GM12801 (cell line): ENCODE data around the gene KRT12.

Source experiments
- TF ChIP-seq, protein P1 (sequence below): IDR thresholded peaks from one replicate; pipeline ENCODE4 v1.5.1; 2011; ENCODE audit warnings: control low read depth; ENCODE audit not compliant: insufficient read length; ENCODE audit errors: extremely low read depth

The KRT12 gene

DNA sequence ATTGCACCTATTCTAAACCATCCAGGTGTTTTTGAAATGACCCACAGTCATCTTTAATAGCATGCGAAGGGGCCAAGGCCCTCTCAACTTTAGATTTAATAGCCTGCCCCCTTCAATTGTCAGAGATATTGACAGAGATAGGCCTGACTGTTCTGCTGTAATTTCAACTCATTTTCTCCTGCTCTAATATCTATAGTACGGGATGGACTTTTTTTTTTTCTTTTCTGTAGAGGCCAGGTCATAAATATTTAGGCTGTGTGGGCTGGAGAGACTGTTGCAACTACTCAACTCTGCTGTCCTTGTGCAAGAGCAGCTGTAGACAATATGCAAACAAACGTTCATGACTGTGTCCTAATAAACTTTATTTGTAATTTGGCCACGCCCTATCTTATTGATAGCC is 42.7 kb upstream of the KRT12 start:
- TF ChIP-seq, protein P1, sequence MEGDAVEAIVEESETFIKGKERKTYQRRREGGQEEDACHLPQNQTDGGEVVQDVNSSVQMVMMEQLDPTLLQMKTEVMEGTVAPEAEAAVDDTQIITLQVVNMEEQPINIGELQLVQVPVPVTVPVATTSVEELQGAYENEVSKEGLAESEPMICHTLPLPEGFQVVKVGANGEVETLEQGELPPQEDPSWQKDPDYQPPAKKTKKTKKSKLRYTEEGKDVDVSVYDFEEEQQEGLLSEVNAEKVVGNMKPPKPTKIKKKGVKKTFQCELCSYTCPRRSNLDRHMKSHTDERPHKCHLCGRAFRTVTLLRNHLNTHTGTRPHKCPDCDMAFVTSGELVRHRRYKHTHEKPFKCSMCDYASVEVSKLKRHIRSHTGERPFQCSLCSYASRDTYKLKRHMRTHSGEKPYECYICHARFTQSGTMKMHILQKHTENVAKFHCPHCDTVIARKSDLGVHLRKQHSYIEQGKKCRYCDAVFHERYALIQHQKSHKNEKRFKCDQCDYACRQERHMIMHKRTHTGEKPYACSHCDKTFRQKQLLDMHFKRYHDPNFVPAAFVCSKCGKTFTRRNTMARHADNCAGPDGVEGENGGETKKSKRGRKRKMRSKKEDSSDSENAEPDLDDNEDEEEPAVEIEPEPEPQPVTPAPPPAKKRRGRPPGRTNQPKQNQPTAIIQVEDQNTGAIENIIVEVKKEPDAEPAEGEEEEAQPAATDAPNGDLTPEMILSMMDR = no peak

DNA sequence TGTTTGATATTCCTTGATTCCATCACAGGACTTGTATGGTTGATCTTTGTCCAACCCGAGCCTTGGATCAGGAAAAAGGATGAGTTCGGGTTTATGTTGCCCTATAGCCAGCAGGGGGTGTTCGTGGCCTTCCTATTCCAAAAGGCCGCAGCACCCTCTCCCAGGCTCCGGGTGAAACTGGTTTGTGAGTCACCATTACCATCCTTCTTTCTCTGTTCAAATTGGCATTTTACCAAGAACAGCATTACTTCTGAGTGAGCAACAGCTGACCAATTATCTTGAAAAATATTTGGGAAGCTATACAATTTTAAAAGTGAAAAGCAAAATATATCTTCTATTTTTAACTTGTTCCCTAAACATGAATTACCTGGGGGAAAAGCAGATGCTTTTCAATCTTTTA is 42.3 kb upstream of the KRT12 start:
- TF ChIP-seq, protein P1 = no peak

DNA sequence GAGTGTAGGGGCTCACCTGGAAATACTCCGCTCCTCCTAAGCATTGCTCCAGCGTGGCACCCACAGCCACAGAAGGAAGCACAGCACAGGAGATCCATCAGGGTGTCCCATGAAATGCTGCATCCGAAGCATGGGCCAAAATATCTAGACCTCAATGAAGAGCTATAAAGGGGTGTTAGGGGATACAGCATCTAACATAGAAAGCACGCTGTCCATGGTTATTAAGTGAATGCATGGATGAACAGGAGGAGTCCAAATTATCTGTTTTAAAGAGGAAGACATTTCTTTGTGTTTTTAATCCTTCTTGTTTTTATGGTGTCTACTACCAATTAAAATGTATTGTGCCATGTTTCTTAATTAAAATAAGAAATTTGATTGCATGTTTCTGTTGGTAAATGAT is 39.6 kb upstream of the KRT12 start:
- TF ChIP-seq, protein P1 = no peak

GRCh38 chr17:40905370-40905769 is 38.3 kb upstream of the KRT12 start:
- TF ChIP-seq, protein P1 = no peak

GRCh38 chr17:40903129-40903847 is 36.3 kb upstream of the KRT12 start:
- TF ChIP-seq, protein P1 = no peak

GRCh38 chr17:40902498-40902897 is 35.5 kb upstream of the KRT12 start:
- TF ChIP-seq, protein P1 = no peak

DNA sequence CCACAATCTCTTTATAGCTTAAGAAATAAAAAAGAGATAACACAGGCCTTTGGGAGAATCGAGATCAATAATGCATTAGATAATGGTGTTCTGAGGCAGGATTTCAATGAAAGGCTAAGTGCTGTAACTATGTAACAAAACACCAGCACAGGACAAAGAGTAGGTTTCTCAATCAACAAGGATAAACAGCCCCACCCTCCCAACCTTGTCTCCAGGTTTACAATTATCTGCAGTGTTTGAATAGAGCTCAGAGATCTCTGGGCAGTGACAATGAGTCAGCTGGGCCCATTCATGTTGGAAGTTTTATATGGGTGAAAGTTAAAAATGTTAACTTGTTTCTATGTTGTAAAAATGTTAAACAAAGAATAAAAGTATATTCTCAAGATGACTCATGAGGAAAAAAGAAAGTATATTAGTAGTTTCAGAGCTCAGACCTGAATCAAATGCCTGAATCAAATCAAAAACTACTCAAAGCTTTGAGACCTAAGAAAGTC is 35.0 kb upstream of the KRT12 start:
- TF ChIP-seq, protein P1 = no peak
